Transverse colon (tissue), 3 donors: Measurements from ENCODE around the gene NOTCH1.

Source experiments
- CTCF ChIP-seq, 5 experiments: fragments of 200-600 bp in 3 of 5; fragments of 450-650 bp in 2 of 5; sonication (generic) in 3 of 5; IDR thresholded peaks; 1 replicate in 2 of 5; 2 replicates in 3 of 5; pipeline ENCODE4 v1.5.1; 2016 to 2017; ENCODE audit warnings: antibody characterized with exemption in 5 of 5, inconsistent platforms in 3 of 5, mild to moderate bottlenecking in 2 of 5, moderate library complexity in 1 of 5
- EP300 ChIP-seq: sonication (generic); formaldehyde crosslinking; IDR thresholded peaks from one replicate; pipeline ENCODE4 v1.6.1; 2017; ENCODE audit warnings: antibody characterized with exemption, low read depth
- POLR2A ChIP-seq: fragments of 450-650 bp; IDR thresholded peaks from one replicate; pipeline ENCODE4 v1.6.1; 2016; ENCODE audit warnings: antibody characterized with exemption, mild to moderate bottlenecking, moderate library complexity

DNA sequence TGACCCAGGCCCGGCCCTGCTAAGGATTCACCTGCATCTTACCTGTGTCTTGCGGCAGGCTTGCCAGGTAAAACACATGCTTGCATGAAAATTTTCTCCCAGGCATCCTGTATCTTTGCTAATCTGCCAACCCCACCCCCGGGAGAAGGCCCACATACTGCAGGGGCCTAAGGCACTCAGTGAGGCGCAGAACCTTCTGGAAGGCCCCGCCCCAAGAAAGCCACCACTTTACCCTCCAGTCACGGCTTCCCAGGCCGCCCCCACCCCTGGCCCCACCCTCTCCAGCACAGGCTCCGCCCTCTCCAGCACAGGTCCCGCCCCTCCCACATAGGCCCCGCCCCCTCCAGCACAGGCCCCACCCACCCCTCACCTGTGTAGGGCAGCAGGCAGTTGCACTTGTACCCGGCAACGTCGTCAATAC, 33.2 kb downstream of the NOTCH1 start:
- TF ChIP-seq CTCF (IDR thresholded peaks at IDR 0.05) (no peak), EP300 (no peak), POLR2A (no peak)
